Hepatocyte (in vitro differentiated cells): ENCODE results near the gene SASH3. TPM values are rescaled to one million over a fixed set of nuclear protein-coding genes. Genes with fewer than 3 reads are reported as not detected.

Source experiments
- DNase-seq: peaks from one replicate; pipeline ENCODE4 v3.0.0-alpha.2; 2016; ENCODE audit warnings: low spot score
- H2AFZ ChIP-seq: fragments of 200-600 bp; sonication (generic); 2 replicates; pipeline ENCODE4 v1.6.0; 2016; ENCODE audit warnings: antibody characterized with exemption, mild to moderate bottlenecking
- H3K27ac ChIP-seq: fragments of 200-600 bp; sonication (generic); 2 replicates; pipeline ENCODE4 v1.5.1; 2016; ENCODE audit warnings: mild to moderate bottlenecking
- H3K27me3 ChIP-seq: fragments of 200-600 bp; sonication (generic); 2 replicates; pipeline ENCODE4 v1.6.1; 2016
- H3K36me3 ChIP-seq: fragments of 200-600 bp; sonication (generic); replicated peaks from 2 replicates; pipeline ENCODE4 v1.5.1; 2016; ENCODE audit warnings: low read depth; ENCODE audit not compliant: insufficient read depth
- H3K4me1 ChIP-seq: fragments of 200-600 bp; sonication (generic); 2 replicates; pipeline ENCODE4 v1.5.1; 2016; ENCODE audit warnings: mild to moderate bottlenecking, moderate library complexity; ENCODE audit not compliant: insufficient read depth
- H3K4me2 ChIP-seq: fragments of 200-600 bp; sonication (generic); 2 replicates; pipeline ENCODE4 v1.6.0; 2016
- H3K4me3 ChIP-seq: fragments of 200-600 bp; sonication (generic); 2 replicates; pipeline ENCODE4 v1.5.1; 2016; ENCODE audit warnings: mild to moderate bottlenecking
- H3K79me2 ChIP-seq: fragments of 200-600 bp; sonication (generic); 2 replicates; pipeline ENCODE4 v1.6.0; 2017; ENCODE audit warnings: mild to moderate bottlenecking
- H3K9me2 ChIP-seq: fragments of 200-600 bp; sonication (generic); replicated peaks from 2 replicates; pipeline ENCODE4 v1.6.0; 2017; ENCODE audit warnings: mild to moderate bottlenecking; ENCODE audit not compliant: insufficient read depth
- H3K9me3 ChIP-seq: fragments of 200-600 bp; sonication (generic); 2 replicates; pipeline ENCODE4 v1.5.1; 2016; ENCODE audit warnings: low read depth, mild to moderate bottlenecking
- H4K20me1 ChIP-seq: fragments of 200-600 bp; sonication (generic); 2 replicates; pipeline ENCODE4 v1.6.0; 2016; ENCODE audit warnings: mild to moderate bottlenecking; ENCODE audit not compliant: insufficient read depth, poor library complexity, severe bottlenecking
- CTCF ChIP-seq: fragments of 200-600 bp; sonication (generic); IDR thresholded peaks from 2 replicates; pipeline ENCODE4 v1.5.1; 2016; ENCODE audit warnings: antibody characterized with exemption, mild to moderate bottlenecking; ENCODE audit not compliant: poor library complexity
- EZH2 ChIP-seq: fragments of 200-600 bp; sonication (generic); IDR thresholded peaks from 2 replicates; pipeline ENCODE4 v1.6.1; 2016; ENCODE audit warnings: antibody characterized with exemption, mild to moderate bottlenecking, borderline replicate concordance
- EZH2phosphoT487 ChIP-seq: fragments of 200-600 bp; sonication (generic); IDR thresholded peaks from one replicate; pipeline ENCODE4 v1.6.1; 2018; ENCODE audit warnings: antibody characterized with exemption, mild to moderate bottlenecking, low read depth, moderate library complexity; ENCODE audit not compliant: unreplicated experiment, severe bottlenecking
- whole genome bisulfite sequencing: methylation state at CpG from one replicate; pipeline ENCODE4 v1.1.6; 2016; ENCODE audit warnings: low lambda C conversion rate; ENCODE audit errors: missing lambda C conversion rate; 5-methylcytosine and 5-hydroxymethylcytosine counted together
- polyA plus RNA-seq: library from polyadenylated mRNA; unstranded; fragments of >200 nt; fragmentation: Nextera tagmentation; extraction: Ambion mirVana; gene quantifications from 2 replicates; pipeline ENCODE4 v1.2.1, GENCODE V29; 2016
- total RNA-seq: library from RNA; depleted of rRNA; stranded (reverse); fragments of >200 nt; gene quantifications from 2 replicates; pipeline ENCODE4 v1.2.3, GENCODE V29; 2014

SASH3 gene
- total and polyA plus RNA-seq, 2 experiments from 2014 or later, result 0.31 to 0.67 TPM

GRCh38 chrX:129744861-129745321, 34.9 kb upstream of the SASH3 start:
- no peaks in the 10 kb centered on the region for H3K4me1 ChIP-seq
- H3K27ac ChIP-seq, result no peak overlapping the region
- 81% methylated on average over 10 of the region's 10 CpGs for WGBS
- no peaks in the 10 kb centered on the region for H3K9me3 ChIP-seq
- H3K4me3 ChIP-seq, result no peak overlapping the region
- H3K79me2 ChIP-seq, result no peaks in the 10 kb centered on the region
- H3K4me2 ChIP-seq, result no peak overlapping the region
- no peaks in the 10 kb centered on the region for H4K20me1 ChIP-seq
- no peak for DNase-seq
- H3K9me2 ChIP-seq, result no peaks in the 10 kb centered on the region
- H2AFZ ChIP-seq, result no peak overlapping the region
- no peaks in the 10 kb centered on the region for H3K27me3 ChIP-seq
- no peaks in the 10 kb centered on the region for H3K36me3 ChIP-seq
- no peak for TF ChIP-seq EZH2
- no peak for TF ChIP-seq CTCF
- no peak for TF ChIP-seq EZH2phosphoT487

GRCh38 chrX:129746557-129747470, 32.9 kb upstream of the SASH3 start:
- Histone ChIP-seq H3K27ac (no peak overlapping the region), H3K9me3 (no peaks in the 10 kb centered on the region), H3K79me2 (no peaks in the 10 kb centered on the region), H2AFZ (no peak overlapping the region), H3K36me3 (no peaks in the 10 kb centered on the region), H3K9me2 (no peaks in the 10 kb centered on the region), H4K20me1 (no peaks in the 10 kb centered on the region), H3K4me2 (no peak overlapping the region), H3K4me1 (no peaks in the 10 kb centered on the region), H3K27me3 (no peaks in the 10 kb centered on the region), H3K4me3 (no peak overlapping the region)
- DNase-seq, result no peak
- TF ChIP-seq CTCF, result no peak
- TF ChIP-seq EZH2phosphoT487, result no peak
- no peak for TF ChIP-seq EZH2
- WGBS, result 78% methylated on average over 7 of the region's 7 CpGs

- no peaks in the 10 kb centered on the region for H3K27me3 ChIP-seq
- TF ChIP-seq EZH2 (no peak), EZH2phosphoT487 (no peak), CTCF (no peak)
- DNase-seq, result no peak
- WGBS, result 76% methylated on average over 4 of the region's 4 CpGs
- H3K9me3 ChIP-seq, result no peaks in the 10 kb centered on the region
- H3K4me3 ChIP-seq, result no peak overlapping the region
- no peaks in the 10 kb centered on the region for H3K9me2 ChIP-seq
- H3K4me1 ChIP-seq, result no peaks in the 10 kb centered on the region
- no peaks in the 10 kb centered on the region for H3K79me2 ChIP-seq
- no peak overlapping the region for H3K27ac ChIP-seq
- no peaks in the 10 kb centered on the region for H4K20me1 ChIP-seq
- H2AFZ ChIP-seq, result no peak overlapping the region
- H3K36me3 ChIP-seq, result no peaks in the 10 kb centered on the region
- H3K4me2 ChIP-seq, result no peak overlapping the region
Observed at GRCh38 chrX:129747533-129747932, 32.2 kb upstream of the SASH3 start.
